DND-41 (cell line): Measurements from ENCODE around the gene CCBE1.

Experiments used
- EZH2 ChIP-seq: IDR thresholded peaks from 3 replicates; pipeline ENCODE4 v1.6.1; 2012; ENCODE audit warnings: borderline replicate concordance, low read depth, mild to moderate bottlenecking, moderate library complexity, low read length, inconsistent platforms; ENCODE audit not compliant: severe bottlenecking
- TF ChIP-seq, protein P1 (sequence below): IDR thresholded peaks from 2 replicates; pipeline ENCODE4 v1.5.1; 2012; ENCODE audit warnings: borderline replicate concordance, low read length, moderate library complexity, mild to moderate bottlenecking; ENCODE audit not compliant: poor library complexity, severe bottlenecking; ENCODE audit errors: extremely low read depth

- TF ChIP-seq, protein P1, sequence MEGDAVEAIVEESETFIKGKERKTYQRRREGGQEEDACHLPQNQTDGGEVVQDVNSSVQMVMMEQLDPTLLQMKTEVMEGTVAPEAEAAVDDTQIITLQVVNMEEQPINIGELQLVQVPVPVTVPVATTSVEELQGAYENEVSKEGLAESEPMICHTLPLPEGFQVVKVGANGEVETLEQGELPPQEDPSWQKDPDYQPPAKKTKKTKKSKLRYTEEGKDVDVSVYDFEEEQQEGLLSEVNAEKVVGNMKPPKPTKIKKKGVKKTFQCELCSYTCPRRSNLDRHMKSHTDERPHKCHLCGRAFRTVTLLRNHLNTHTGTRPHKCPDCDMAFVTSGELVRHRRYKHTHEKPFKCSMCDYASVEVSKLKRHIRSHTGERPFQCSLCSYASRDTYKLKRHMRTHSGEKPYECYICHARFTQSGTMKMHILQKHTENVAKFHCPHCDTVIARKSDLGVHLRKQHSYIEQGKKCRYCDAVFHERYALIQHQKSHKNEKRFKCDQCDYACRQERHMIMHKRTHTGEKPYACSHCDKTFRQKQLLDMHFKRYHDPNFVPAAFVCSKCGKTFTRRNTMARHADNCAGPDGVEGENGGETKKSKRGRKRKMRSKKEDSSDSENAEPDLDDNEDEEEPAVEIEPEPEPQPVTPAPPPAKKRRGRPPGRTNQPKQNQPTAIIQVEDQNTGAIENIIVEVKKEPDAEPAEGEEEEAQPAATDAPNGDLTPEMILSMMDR, result no peak
- TF ChIP-seq EZH2, result no peak
These were observed 156.9 kb downstream of the CCBE1 start for GRCh38 chr18:59540346-59540745.
